ENCODE data around the gene RUVBL2.

GRCh38 chr19:48961673-48962028 is 32.0 kb upstream of the RUVBL2 start:
- TF ChIP-seq POLR2AphosphoS5 (IDR thresholded peaks at IDR 0.05; ENCODE audit: insufficient read depth, low read depth, low read length) (no peak), POLR2A (IDR thresholded peaks at IDR 0.05; ENCODE audit: low read depth, low read length) (no peak)
